Left forelimb (tissue), 1 donor: ENCODE data around the gene MAOB.

Experiments used
- DNase-seq: peaks from one replicate; pipeline ENCODE4 v3.0.0-alpha.2; 2018; ENCODE audit warnings: low spot score

Gene MAOB

GRCh38 chrX:43860646-43861370 is 21.4 kb downstream of the MAOB start:
- DNase-seq: no peak

- DNase-seq: no peak
Observed at GRCh38 chrX:43853225-43853828, 28.9 kb downstream of the MAOB start.

GRCh38 chrX:43850629-43851028 is 31.6 kb downstream of the MAOB start:
- no peak for DNase-seq

- no peak for DNase-seq
Observed at GRCh38 chrX:43849173-43849572, 33.1 kb downstream of the MAOB start.

GRCh38 chrX:43847352-43847751 is 34.9 kb downstream of the MAOB start:
- DNase-seq: no peak

- no peak for DNase-seq
Observed at GRCh38 chrX:43846558-43846957, 35.7 kb downstream of the MAOB start.

- DNase-seq: no peak
Observed at GRCh38 chrX:43845776-43846175, 36.5 kb downstream of the MAOB start.

- no peak for DNase-seq
Observed at GRCh38 chrX:43840265-43840664, 42.0 kb downstream of the MAOB start.

- DNase-seq: no peak
Observed at GRCh38 chrX:43836435-43837184, 45.6 kb downstream of the MAOB start.

GRCh38 chrX:43835559-43835958 is 46.7 kb downstream of the MAOB start:
- DNase-seq: no peak

- no peak for DNase-seq
Observed at GRCh38 chrX:43827791-43828190, 54.5 kb downstream of the MAOB start.

GRCh38 chrX:43822014-43822413 is 60.2 kb downstream of the MAOB start:
- DNase-seq: no peak

GRCh38 chrX:43817444-43817843 is 64.8 kb downstream of the MAOB start:
- no peak for DNase-seq

- no peak for DNase-seq
Observed at GRCh38 chrX:43815209-43815608, 67.0 kb downstream of the MAOB start.

- DNase-seq: no peak
Observed at GRCh38 chrX:43813898-43814297, 68.4 kb downstream of the MAOB start.

- no peak for DNase-seq
Observed at GRCh38 chrX:43813319-43813718, 68.9 kb downstream of the MAOB start.

GRCh38 chrX:43809463-43809862 is 72.8 kb downstream of the MAOB start:
- DNase-seq: no peak

GRCh38 chrX:43808231-43808630 is 74.0 kb downstream of the MAOB start:
- DNase-seq: no peak

- DNase-seq: no peak
Observed at GRCh38 chrX:43805579-43805978, 76.7 kb downstream of the MAOB start.

- DNase-seq: no peak
Observed at GRCh38 chrX:43804021-43804420, 78.2 kb downstream of the MAOB start.

- no peak for DNase-seq
Observed at GRCh38 chrX:43785930-43786591, 96.2 kb downstream of the MAOB start.

GRCh38 chrX:43758044-43758443 is 124.2 kb downstream of the MAOB start:
- DNase-seq: no peak

GRCh38 chrX:43756076-43756475 is 126.2 kb downstream of the MAOB start:
- no peak for DNase-seq
